Mesenchymal stem cell (in vitro differentiated cells and primary cell): Measurements from ENCODE around the gene HYOU1. TPM values are rescaled to one million over a fixed set of nuclear protein-coding genes. Genes with fewer than 3 reads are reported as not detected.
"Not testable (repeated sequence)": the region's sequence is repeated elsewhere in the genome, so short reads cannot be mapped to it uniquely, and the experiment has no call there.

Source experiments
- DNase-seq: peaks from one replicate; pipeline ENCODE4 v3.0.0-alpha.2; 2013
- H2AFZ ChIP-seq: one replicate; pipeline ENCODE4 v1.6.1; 2013; ENCODE audit warnings: low read depth, mild to moderate bottlenecking, control low read depth, inconsistent platforms, low read length, moderate library complexity
- H2AK5ac ChIP-seq: 2 replicates; pipeline ENCODE4 v1.6.1; 2013; ENCODE audit warnings: low read length, moderate library complexity, mild to moderate bottlenecking, inconsistent platforms; ENCODE audit not compliant: severe bottlenecking
- H2BK120ac ChIP-seq: one replicate; pipeline ENCODE4 v1.6.1; 2013; ENCODE audit warnings: low read depth, mild to moderate bottlenecking, inconsistent platforms, low read length, moderate library complexity
- H2BK12ac ChIP-seq, 2 experiments: one replicate each; pipeline ENCODE4 v1.6.1; 2013; ENCODE audit warnings: inconsistent platforms in 2 of 2, low read length in 2 of 2, mild to moderate bottlenecking in 2 of 2, moderate library complexity in 2 of 2, control low read depth in 1 of 2
- H2BK15ac ChIP-seq: one replicate; pipeline ENCODE4 v1.6.1; 2013; ENCODE audit warnings: mild to moderate bottlenecking, low read depth, inconsistent platforms; ENCODE audit not compliant: poor library complexity, severe bottlenecking
- H2BK5ac ChIP-seq: 2 replicates; pipeline ENCODE4 v1.6.1; 2013; ENCODE audit warnings: low read depth, mild to moderate bottlenecking, low read length, control low read depth, inconsistent platforms; ENCODE audit not compliant: poor library complexity, severe bottlenecking
- H3K14ac ChIP-seq, 2 experiments: one replicate each; pipeline ENCODE4 v1.6.1; 2013; ENCODE audit warnings: inconsistent platforms in 2 of 2, low read length in 2 of 2, control low read depth in 1 of 2, mild to moderate bottlenecking in 1 of 2, moderate library complexity in 1 of 2
- H3K18ac ChIP-seq, 2 experiments: one replicate each; pipeline ENCODE4 v1.6.1; 2013; ENCODE audit warnings: inconsistent platforms in 2 of 2, low read length in 2 of 2, control low read depth in 1 of 2, low read depth in 1 of 2, mild to moderate bottlenecking in 1 of 2
- H3K23ac ChIP-seq, 2 experiments: one replicate each; pipeline ENCODE4 v1.6.1; 2013; ENCODE audit warnings: inconsistent platforms in 2 of 2, low read length in 2 of 2, mild to moderate bottlenecking in 2 of 2, moderate library complexity in 2 of 2, control low read depth in 1 of 2
- H3K27ac ChIP-seq: 2 replicates; pipeline ENCODE4 v1.5.1; 2013; ENCODE audit warnings: mild to moderate bottlenecking, moderate library complexity, low read length, control low read depth, inconsistent platforms; ENCODE audit not compliant: poor library complexity, severe bottlenecking
- H3K27me3 ChIP-seq, 2 experiments: 2 replicates each; pipeline versions ENCODE4 v1.6.1 to v1.7.0; 2013; ENCODE audit warnings: low read length in 2 of 2, mild to moderate bottlenecking in 2 of 2, moderate library complexity in 2 of 2, control low read depth in 1 of 2, inconsistent platforms in 1 of 2; ENCODE audit not compliant: control insufficient read depth in 1 of 2, insufficient read depth in 1 of 2
- H3K36me3 ChIP-seq, 2 experiments: 2 replicates each; pipeline versions ENCODE4 v1.6.1 to v1.7.0; 2013; ENCODE audit warnings: low read length in 2 of 2, control low read depth in 1 of 2, inconsistent platforms in 1 of 2, low read depth in 1 of 2, mild to moderate bottlenecking in 1 of 2; ENCODE audit not compliant: insufficient read depth in 2 of 2, control insufficient read depth in 1 of 2
- H3K4ac ChIP-seq, 2 experiments: one replicate each; pipeline ENCODE4 v1.6.1; 2013; ENCODE audit warnings: inconsistent platforms in 2 of 2, low read length in 2 of 2, mild to moderate bottlenecking in 2 of 2, moderate library complexity in 2 of 2, control low read depth in 1 of 2, low read depth in 1 of 2
- H3K4me1 ChIP-seq: 2 replicates; pipeline ENCODE4 v1.6.1; 2013; ENCODE audit warnings: low read depth, low read length, control low read depth; ENCODE audit not compliant: control insufficient read depth, insufficient read depth
- H3K4me2 ChIP-seq: 2 replicates; pipeline ENCODE4 v1.6.1; 2013; ENCODE audit warnings: low read length, mild to moderate bottlenecking, inconsistent platforms; ENCODE audit not compliant: poor library complexity, severe bottlenecking
- H3K4me3 ChIP-seq, 2 experiments: 2 replicates each; pipeline versions ENCODE4 v1.5.1 to v1.7.0; 2013; ENCODE audit warnings: low read length in 2 of 2, mild to moderate bottlenecking in 2 of 2, control low read depth in 1 of 2, low read depth in 1 of 2; ENCODE audit not compliant: insufficient read depth in 1 of 2
- H3K79me1 ChIP-seq: replicated peaks from 2 replicates; pipeline ENCODE4 v1.6.1; 2013; ENCODE audit warnings: mild to moderate bottlenecking, control low read depth, low read length, inconsistent platforms; ENCODE audit not compliant: poor library complexity, severe bottlenecking
- H3K9ac ChIP-seq: 2 replicates; pipeline ENCODE4 v1.7.0; 2013; ENCODE audit warnings: mild to moderate bottlenecking, low read length, moderate library complexity
- H3K9me3 ChIP-seq: 2 replicates; pipeline ENCODE4 v1.7.0; 2013; ENCODE audit warnings: mild to moderate bottlenecking, low read length; ENCODE audit not compliant: control insufficient read depth
- H4K8ac ChIP-seq: one replicate; pipeline ENCODE4 v1.6.1; 2013; ENCODE audit warnings: inconsistent platforms, mild to moderate bottlenecking, low read length, moderate library complexity
- H4K91ac ChIP-seq: one replicate; pipeline ENCODE4 v1.6.1; 2013; ENCODE audit warnings: mild to moderate bottlenecking, low read length, inconsistent platforms
- WGBS: methylation state at CpG from one replicate; pipeline ENCODE4 v1.1.7; 2013; ENCODE audit warnings: mixed read lengths; 5-methylcytosine and 5-hydroxymethylcytosine counted together
- polyA plus RNA-seq, 2 experiments: library from polyadenylated mRNA; stranded (reverse); fragments of 200-250 nt; gene quantifications; one replicate each; pipeline ENCODE4 v1.2.3, GENCODE V29; 2013

Gene HYOU1
- polyA plus RNA-seq (2013, experiment 1 of 2) = 118 TPM
- 124 TPM for polyA plus RNA-seq (2013, experiment 2 of 2)

GRCh38 chr11:119057000-119057769 lies at the start of gene HYOU1:
Gene HYOU1 (minus strand): TSS chr11:119057205. CDS start chr11:119056160, 1,045 bp downstream.
- Histone ChIP-seq H3K23ac (peak within 1 kb of the TSS in 1 of 2 experiments; percentile 94), H3K14ac (peak within 1 kb of the TSS in 1 of 2 experiments; percentile 98), H3K4me3 (peak within 1 kb of the TSS; percentile 91 to 95), H2AK5ac (peak within 1 kb of the TSS; percentile 21), H3K27me3 (no peaks in the 10 kb centered on the region), H2BK15ac (peak within 1 kb of the TSS; percentile 50), H3K36me3 (peaks cover 31 to 37% of the 10 kb centered on the region in 2 experiments), H2BK5ac (peak within 1 kb of the TSS; percentile 71), H3K18ac (peak within 1 kb of the TSS; percentile 59 to 95), H4K8ac (peak within 1 kb of the TSS; percentile 61), H3K4me1 (peaks cover 15% of the 10 kb centered on the region), H3K9ac (peak within 1 kb of the TSS; percentile 94), H3K4me2 (peak within 1 kb of the TSS; percentile 98), H2BK12ac (peak within 1 kb of the TSS in 1 of 2 experiments; percentile 17), H3K27ac (peak within 1 kb of the TSS; percentile 77), H3K79me1 (peaks cover 35% of the 10 kb centered on the region), H2AFZ (peak within 1 kb of the TSS; percentile 92), H4K91ac (peak within 1 kb of the TSS; percentile 62), H2BK120ac (peak within 1 kb of the TSS; percentile 8), H3K4ac (peak within 1 kb of the TSS; percentile 67 to 82), H3K9me3 (no peaks in the 10 kb centered on the region)
- peak; percentile 97 for DNase-seq
- under 1% methylated on average over 68 of the region's 79 CpGs for WGBS

GRCh38 chr11:119103793-119104192 lies 46.8 kb upstream of the HYOU1 start:
- no peak overlapping the region for H3K27ac ChIP-seq
- peaks cover 29% of the 10 kb centered on the region for H3K4me1 ChIP-seq
- H3K4me2 ChIP-seq = no peak overlapping the region
- no peaks in the 10 kb centered on the region for H3K9me3 ChIP-seq
- 57% methylated on average over 3 of the region's 4 CpGs for WGBS
- H3K4me3 ChIP-seq = no peak overlapping the region
- H4K91ac ChIP-seq = no peak overlapping the region
- H2AK5ac ChIP-seq = no peak overlapping the region
- H3K27me3 ChIP-seq = no peaks in the 10 kb centered on the region
- H4K8ac ChIP-seq = peak overlapping the region; percentile 24
- H3K14ac ChIP-seq = no peak overlapping the region
- H2BK15ac ChIP-seq = no peak overlapping the region
- H2BK120ac ChIP-seq = no peak overlapping the region
- no peak overlapping the region for H2BK5ac ChIP-seq
- H2AFZ ChIP-seq = no peak overlapping the region
- no peak overlapping the region for H3K4ac ChIP-seq
- H2BK12ac ChIP-seq = no peak overlapping the region
- H3K9ac ChIP-seq = no peak overlapping the region
- H3K23ac ChIP-seq = no peak overlapping the region
- peaks cover 30% of the 10 kb centered on the region for H3K79me1 ChIP-seq
- H3K36me3 ChIP-seq = peaks cover 0 to 4% of the 10 kb centered on the region in 2 experiments
- no peak overlapping the region for H3K18ac ChIP-seq
- no peak for DNase-seq

DNA sequence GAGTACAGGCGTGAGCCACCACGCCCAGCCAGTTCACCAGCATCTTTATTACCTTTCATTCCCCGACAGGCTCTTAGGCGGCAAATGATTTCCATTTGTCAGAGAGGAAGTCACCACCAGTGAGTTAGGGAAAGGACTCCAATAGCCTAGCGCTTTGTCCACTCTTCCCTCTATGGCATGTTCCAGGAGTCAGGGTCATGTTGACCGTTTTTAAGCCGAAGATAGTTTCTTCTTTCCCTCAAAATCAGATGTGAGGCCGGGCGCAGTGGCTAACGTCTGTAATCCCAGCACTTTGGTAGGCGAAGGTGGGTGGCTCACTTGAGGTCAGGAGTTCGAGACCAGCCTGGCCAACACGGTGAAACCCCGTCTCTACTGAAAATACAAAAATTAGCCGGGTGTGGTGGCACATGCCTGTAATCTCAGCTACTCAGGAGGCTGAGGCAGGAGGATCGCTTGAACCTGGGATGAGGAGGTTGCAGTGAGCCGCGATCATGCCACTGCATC lies 46.2 kb upstream of the HYOU1 start:
- H3K27me3 ChIP-seq, H2BK5ac ChIP-seq, DNase-seq, H3K14ac ChIP-seq, H3K23ac ChIP-seq, H2BK120ac ChIP-seq, H3K4me2 ChIP-seq, H2AFZ ChIP-seq, H3K9me3 ChIP-seq, H3K18ac ChIP-seq: not testable (repeated sequence)
- Histone ChIP-seq H3K4me3 (peak overlapping the region in 1 of 2 experiments; percentile 95), H3K4me1 (peaks cover 24% of the 10 kb centered on the region), H3K36me3 (peaks cover under 1 to 10% of the 10 kb centered on the region in 2 experiments), H2BK12ac (peak overlapping the region in 1 of 2 experiments; percentile 78), H3K79me1 (peaks cover 24% of the 10 kb centered on the region), H2AK5ac (peak overlapping the region; percentile 78), H3K9ac (peak overlapping the region; percentile 95), H2BK15ac (peak overlapping the region; percentile 15), H4K91ac (peak overlapping the region; percentile 48), H4K8ac (peak overlapping the region; percentile 63), H3K27ac (peak overlapping the region; percentile 21), H3K4ac (peak overlapping the region in 1 of 2 experiments; percentile 51)
- 94% methylated on average over 18 of the region's 18 CpGs for WGBS
